ENCODE results near the gene MRPL48. TPM values are rescaled to one million over a fixed set of nuclear protein-coding genes. Genes with fewer than 3 reads are reported as not detected.

MRPL48 gene
- 10 to 100 TPM in 1 of 2 donors, 1 to 10 TPM in 1; 9.2 to 17.9 TPM for total RNA-seq

- intact Hi-C loops (cut with DNase I), result no loop called here
- TF ChIP-seq CTCF (IDR thresholded peaks at IDR 0.05), result peak in 1 of 7 experiments; percentile 4
- TF ChIP-seq POLR2A (IDR thresholded peaks at IDR 0.05), result peak; percentile 23 to 78 (median 67)
- H3K36me3 ChIP-seq (replicated peaks in 1 of 2; ENCODE audit: insufficient read depth in 1 of 2, low read depth in 2 of 2), result no peaks in the 10 kb centered on the region
- peak; percentile 91 to 94 (median 92) for DNase-seq
- no peaks in the 10 kb centered on the region for H3K9me3 ChIP-seq
- peak; percentile 98 for ATAC-seq
- no peaks in the 10 kb centered on the region for H3K27me3 ChIP-seq
- WGBS, 2 donors, result 2 to 5% methylated on average over 30 to 44 of the region's 44 CpGs
- H3K4me3 ChIP-seq, result peak within 1 kb of the TSS; percentile 77 to 95
- H3K4me1 ChIP-seq, result peaks cover 30% of the 10 kb centered on the region
- peak within 1 kb of the TSS; percentile 54 to 95 (median 92) for H3K27ac ChIP-seq
Measured at GRCh38 chr11:73787643-73788558, at the start of gene MRPL48. TSS of gene MRPL48 (plus strand) at chr11:73787874. CDS start at chr11:73787972, 98 bp downstream.

- intact Hi-C loops (cut with DNase I), result no loop called here
- H3K36me3 ChIP-seq (replicated peaks in 1 of 2; ENCODE audit: insufficient read depth in 1 of 2, low read depth in 2 of 2), result no peaks in the 10 kb centered on the region
- no peaks in the 10 kb centered on the region for H3K9me3 ChIP-seq
- WGBS, 2 donors, result 97% methylated on average over 7 of the region's 7 CpGs
- peaks cover 18% of the 10 kb centered on the region for H3K4me1 ChIP-seq
- TF ChIP-seq CTCF (IDR thresholded peaks at IDR 0.05) (no peak), POLR2A (IDR thresholded peaks at IDR 0.05) (no peak)
- H3K27ac ChIP-seq, result no peak overlapping the region
- no peak overlapping the region for H3K4me3 ChIP-seq
- DNase-seq (no peak), ATAC-seq (no peak)
- H3K27me3 ChIP-seq, result no peaks in the 10 kb centered on the region
Measured at GRCh38 chr11:73743045-73743444, 44.6 kb upstream of the MRPL48 start.

- intact Hi-C loops (cut with DNase I), result no loop called here
- Histone ChIP-seq H3K27me3 (no peaks in the 10 kb centered on the region), H3K36me3 (replicated peaks in 1 of 2; ENCODE audit: insufficient read depth in 1 of 2, low read depth in 2 of 2) (no peaks in the 10 kb centered on the region), H3K27ac (no peak overlapping the region), H3K4me3 (no peak overlapping the region), H3K9me3 (no peaks in the 10 kb centered on the region), H3K4me1 (peaks cover 23% of the 10 kb centered on the region)
- WGBS, 2 donors, result 92 to 95% methylated on average over 13 of the region's 13 CpGs
- DNase-seq (no peak), ATAC-seq (no peak)
- TF ChIP-seq CTCF (IDR thresholded peaks at IDR 0.05) (no peak), POLR2A (IDR thresholded peaks at IDR 0.05) (no peak)
Measured at GRCh38 chr11:73746701-73747100, 41.0 kb upstream of the MRPL48 start.

- ATAC-seq (no peak), DNase-seq (no peak)
- Histone ChIP-seq H3K36me3 (replicated peaks in 1 of 2; ENCODE audit: insufficient read depth in 1 of 2, low read depth in 2 of 2) (no peaks in the 10 kb centered on the region), H3K27ac (no peak overlapping the region), H3K27me3 (no peaks in the 10 kb centered on the region), H3K4me1 (peaks cover 28% of the 10 kb centered on the region), H3K9me3 (no peaks in the 10 kb centered on the region), H3K4me3 (no peak overlapping the region)
- intact Hi-C loops (cut with DNase I), result no loop called here
- WGBS, 2 donors, result 9 to 13% methylated on average over 3 of the region's 3 CpGs
- TF ChIP-seq POLR2A (IDR thresholded peaks at IDR 0.05), result no peak
- TF ChIP-seq CTCF (IDR thresholded peaks at IDR 0.05), result no peak
Measured at GRCh38 chr11:73747762-73748161, 39.9 kb upstream of the MRPL48 start.

Measured in body of pancreas (tissue), 4 donors.